AML-193 (cell line): ENCODE measurements around the gene ABCF2.

Experiments used
- DNase-seq, 2 experiments: peaks; one replicate each; lab custom pipeline; 2025; lab: John Stamatoyannopoulos, UW

ABCF2 gene

DNA sequence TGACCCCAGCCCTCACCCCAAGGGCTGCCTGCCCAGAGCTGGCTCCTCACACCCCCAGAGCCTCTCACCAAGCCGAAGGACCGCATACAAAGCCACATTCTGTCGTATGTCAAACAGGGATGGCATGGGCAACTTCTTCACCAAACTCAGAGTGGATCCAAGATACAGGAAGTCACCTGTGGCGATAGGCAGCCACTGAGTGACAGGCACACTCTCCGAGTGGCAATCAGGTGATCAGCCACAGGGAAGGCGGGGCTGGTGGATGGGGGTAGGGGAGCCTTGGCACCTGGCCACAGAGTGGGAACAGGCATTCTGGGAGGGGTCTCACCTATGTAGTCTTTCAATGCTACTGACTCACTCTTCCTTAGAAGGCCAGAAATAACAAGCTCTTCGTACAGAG is 32.8 kb downstream of the ABCF2 start:
- DNase-seq: no peak

DNA sequence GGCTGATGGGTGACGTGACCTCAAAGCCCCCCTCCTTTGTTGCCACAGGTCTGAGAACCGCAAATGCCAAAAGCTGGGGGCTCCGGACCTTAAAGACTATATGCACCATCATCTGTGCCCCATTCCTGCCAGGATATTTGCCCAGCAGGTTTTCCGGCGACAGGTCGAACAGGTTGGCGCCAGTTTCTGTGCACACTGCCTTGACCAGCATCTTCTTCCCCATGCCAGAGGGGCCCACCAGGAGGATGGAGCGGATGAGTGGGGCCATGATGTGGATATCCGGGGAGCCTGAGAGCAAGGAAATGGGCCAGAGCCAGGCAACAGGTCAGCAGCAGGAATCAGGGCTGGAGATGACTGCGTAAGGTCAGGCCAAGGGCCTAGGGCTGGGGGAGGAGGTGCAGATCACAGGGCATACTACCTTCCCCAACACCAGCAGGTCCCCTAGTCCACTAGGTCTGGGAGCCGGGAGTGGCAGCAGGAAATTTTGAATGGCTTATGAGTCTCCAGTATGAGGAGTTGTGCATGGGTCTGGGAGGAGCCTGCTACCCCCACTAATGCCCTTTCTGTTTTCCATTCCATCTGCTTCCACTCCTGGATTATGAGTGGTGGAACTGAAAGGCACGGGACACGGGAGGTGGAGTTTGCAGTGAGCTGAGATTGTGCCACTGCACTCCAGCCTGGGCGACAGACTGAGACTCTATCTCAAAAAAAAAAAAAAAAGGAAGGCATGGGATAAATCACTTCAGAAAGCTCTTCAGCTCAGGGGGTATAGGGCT is 33.6 kb downstream of the ABCF2 start:
- DNase-seq: no peak

DNA sequence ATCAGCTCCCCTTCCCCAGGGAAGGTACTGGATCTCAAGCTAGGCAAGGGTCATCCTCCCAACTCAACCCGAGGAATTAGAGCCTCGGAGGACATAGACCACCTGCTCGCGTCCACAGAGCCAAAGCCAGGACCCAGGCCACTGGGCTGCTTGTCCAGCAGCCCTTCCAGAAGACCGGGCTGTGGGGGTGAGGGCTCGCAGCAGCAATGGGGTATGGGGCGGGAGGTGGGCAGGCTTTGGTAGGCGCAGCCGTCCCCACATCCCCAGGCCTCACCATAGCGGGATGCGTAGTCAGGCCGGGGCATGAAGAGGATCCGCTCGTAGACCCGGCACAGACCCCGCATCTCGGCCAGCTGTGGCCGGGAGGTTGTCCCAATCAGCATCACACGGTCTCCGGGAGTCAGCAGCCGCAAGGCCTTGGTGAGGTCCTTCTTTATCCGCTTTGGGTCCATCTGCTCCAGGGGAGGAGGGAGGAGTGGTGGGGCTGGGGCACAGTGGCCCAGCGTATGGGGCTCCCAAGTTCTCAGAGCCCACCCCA is 34.9 kb downstream of the ABCF2 start:
- DNase-seq: no peak

DNA sequence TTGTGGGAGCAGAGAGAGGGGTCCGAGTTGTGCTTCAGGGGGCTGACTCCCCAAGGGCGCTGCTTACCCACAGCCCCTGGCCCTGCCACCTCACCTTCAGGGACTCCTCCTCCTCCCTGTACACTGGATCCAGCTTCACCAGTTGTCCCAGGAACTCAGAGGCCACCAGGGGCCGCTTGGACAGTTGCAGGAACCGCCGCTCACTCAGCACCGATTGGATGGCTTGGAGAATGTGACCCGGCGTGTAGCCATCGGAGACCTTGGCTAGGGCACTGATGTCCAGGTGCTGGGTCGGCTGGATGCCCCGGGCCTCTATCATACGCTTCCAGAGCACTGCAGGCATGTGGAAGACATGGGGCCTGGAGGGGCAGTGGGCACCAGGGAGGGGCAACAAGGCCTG is 35.5 kb downstream of the ABCF2 start:
- no peak for DNase-seq

DNA sequence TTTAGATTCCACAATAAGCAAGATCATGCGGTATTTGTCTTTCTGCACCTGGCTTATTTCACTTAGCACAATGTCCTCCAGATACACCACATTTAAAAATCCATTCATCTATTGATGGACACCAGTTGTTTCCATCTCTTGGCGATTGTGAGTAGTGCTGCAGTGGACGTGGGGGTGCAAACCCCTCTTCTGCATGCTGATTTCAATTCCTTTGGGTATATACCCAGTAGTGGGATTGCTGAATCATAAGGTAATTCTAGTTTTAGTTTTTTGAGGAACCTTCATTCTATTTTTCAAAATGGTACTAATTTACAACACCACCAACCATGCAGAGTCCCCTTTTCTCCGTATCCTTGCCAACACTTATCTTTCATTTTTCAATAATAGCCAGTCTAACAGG is 38.0 kb downstream of the ABCF2 start:
- no peak for DNase-seq

DNA sequence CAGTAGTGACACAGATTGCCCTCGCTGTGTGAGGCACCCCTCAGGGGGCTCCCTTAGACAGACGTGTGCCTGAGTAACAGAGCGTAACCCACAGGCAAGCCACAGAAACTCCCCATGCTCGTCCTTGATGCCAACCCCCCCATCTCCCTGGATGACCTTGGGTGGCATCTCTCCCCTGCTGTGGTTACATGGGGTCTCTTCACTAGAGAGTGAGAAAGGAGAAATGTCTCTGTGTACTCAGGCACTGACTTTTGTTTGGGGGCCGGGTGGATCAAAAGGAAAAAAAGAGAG is 38.8 kb downstream of the ABCF2 start:
- DNase-seq: no peak

DNA sequence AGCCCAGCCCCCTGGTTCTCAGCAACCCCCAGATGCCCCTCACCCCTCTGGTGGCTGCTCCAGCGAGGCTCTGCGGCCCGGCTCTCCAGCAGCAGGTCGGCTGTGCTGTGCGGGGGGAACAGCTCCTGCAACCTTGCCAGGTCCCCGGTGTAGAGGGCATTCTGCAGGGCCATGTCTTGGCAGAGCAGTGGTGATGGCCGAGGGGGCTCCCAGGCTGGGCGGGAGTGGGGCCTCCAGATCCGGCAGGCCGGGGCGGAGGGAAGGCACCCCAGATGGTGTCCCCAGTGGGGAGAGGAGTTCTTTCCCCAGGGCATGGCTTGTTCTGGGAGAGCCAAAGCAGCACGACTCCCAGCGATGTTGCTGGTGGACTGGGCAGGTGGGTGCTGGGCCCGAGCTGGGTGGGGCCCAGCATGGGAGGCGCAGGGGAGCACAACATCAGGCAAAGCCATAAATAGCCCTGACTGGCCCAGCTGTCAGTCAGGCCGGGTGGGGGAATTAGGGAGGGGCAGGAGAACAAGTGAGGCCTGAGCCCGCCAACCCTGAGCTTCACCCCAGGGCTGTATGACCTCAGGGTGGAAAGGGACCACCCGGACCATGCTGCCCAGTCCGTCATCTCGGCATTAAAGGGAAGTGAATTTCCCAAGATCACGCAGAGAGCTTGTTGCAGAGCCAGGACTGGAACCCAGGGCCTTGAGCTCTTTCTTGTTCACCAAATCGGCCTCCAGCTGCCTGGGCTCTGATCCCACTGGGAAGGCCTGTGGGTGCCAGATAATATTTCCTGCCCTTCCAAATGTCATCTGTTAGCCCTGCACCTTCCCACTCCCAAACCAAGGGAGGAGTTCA is 39.4 kb downstream of the ABCF2 start:
- no peak for DNase-seq

DNA sequence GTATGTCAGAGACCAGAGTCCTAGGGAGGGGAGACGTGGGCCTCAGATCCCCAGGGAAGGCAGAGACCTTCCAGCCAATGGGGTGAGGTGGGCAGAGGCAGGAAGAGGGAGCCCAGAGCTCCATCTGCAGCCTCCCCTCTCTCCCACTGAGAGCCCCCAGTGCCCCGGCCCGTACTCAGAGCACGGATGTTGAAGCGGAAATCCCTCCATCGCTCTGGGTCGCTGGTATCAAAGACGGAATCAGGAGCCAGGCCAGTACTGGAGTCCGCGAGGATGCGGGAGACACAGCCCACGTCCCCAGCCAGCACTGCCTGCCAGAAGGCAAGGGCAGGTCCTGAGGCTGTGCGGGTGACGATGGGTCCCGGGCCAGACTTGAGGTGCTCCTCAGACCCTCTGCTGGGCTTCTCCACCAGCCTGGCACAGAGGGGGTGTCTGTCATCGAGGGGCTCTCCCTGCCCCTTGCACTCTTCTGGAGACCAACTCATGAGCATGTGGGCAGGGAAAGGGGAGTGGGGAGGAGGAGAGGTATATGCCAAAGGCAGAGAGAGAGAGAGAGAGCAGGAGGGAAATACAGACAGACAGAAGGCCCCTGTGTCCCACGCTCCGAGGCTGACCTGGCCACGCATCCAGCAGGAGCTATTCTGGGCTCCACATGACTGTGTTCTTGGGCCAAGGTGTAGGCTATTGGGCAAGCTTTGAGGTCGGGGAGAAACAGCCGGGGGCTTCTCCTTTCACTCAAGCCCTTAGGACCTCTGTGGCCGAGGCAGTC is 40.2 kb downstream of the ABCF2 start, which contains the start of gene ASB10:
ASB10 (minus strand) TSS at position 611 of the 769 bp plus-strand sequence; CDS start at position 491, 120 bp downstream.
- no peak for DNase-seq

DNA sequence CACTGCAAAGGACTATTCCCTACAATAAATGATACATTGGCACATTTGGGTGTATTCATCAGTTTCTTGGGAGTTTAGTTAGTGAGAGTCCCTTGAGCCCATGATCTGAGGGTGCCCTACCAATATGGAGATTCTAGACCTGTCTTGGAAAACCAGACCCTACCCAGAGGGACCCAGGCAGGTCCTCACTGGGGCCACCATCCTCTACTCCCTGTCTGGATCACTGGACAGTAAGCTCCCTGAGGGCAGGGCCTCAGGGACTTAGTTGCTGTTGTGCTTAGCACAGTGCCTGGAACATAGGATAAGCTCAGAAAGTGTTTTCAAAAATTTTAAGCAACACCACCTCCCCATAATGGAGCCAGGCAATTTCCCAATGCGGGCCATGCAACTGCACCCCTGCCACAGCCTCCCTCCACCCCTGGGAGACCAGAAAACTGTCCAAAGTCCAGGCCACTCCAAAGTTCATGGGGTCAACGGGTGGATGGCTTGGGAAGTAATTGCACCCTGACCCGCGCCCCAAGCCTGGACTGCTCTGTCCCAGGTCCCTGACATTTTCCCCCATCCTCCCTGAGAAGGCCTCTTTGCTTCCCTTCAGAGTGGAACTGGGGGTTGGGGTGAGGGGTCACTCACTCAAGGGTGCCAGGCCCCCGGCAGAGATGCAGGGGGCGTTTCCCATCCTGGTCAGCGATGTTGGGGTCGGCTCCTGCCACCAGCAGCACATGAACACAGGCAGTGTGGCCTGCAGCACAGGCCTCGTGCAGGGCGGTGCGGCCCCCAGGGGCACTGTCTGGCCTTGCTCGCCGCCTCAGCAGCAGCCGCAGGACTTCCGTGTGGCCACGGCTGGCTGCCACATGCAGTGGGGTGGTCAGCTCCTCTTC is 41.0 kb downstream of the ABCF2 start:
- no peak for DNase-seq

DNA sequence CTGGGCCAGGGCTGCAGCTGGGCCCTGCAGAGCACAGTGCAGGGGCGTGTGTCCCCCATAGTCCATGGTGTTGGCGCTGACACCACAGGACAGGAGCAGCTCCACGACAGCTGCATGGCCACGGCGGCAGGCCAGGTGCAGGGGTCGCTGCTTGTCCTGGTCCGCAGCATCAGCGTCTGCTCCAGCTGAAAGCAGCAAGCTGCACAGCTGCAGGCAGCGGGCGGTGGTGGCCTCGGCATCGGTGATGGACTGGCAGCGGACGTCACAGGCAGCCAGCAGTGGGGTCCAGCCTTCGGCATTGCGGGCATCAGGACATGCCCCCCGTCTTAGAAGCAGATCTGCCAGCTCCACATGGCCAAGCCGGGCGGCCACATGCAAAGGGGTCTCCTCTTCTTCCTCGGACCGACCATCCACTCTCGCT is 46.0 kb downstream of the ABCF2 start:
- no peak for DNase-seq

DNA sequence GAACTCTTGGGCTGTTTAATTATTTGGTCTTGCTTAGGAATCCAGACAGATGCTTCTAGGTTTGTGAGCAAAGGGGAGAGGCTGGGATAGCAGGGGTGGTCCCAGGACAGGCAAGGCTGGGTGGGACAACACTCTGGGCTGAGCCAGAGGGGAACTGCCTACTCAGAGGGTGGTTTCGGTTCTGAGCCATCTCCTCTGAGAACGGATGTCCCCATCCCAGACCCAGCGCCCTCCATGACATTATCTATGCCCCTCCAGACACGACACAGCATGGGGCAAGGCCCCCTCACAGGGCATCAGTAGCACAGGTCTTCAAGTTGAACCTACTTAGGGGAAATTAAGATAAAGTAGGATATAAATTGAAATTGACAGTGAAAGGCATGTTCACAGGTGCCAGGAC is 47.1 kb downstream of the ABCF2 start:
- DNase-seq: no peak

DNA sequence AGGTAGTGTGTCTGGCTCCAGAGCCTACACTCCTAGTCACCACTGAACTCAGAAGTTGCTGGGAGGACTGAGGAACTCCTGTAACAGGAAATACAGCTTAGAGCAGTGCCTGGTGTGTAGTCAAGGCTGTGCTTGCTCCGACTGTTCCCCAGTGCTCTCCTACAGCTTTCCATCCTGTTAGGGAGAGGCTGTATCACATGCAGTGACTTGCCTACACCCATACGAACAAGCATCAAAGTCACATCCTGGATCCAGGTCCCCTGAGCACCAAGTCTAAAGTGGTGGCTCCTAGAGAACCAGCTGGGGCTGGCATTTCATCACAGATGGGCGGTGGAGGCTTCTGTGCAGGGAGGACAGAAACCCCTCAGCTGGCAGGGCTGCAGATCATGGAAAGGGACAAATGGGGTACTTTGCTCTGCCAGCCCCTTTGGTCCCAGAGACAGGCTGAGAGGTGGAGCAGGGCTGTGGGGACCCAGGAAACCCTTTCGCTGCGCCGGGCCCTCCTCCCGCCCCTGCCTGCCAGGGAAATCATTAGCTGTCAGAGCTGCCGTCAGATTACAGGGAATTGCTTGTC is 47.6 kb downstream of the ABCF2 start:
- no peak for DNase-seq

DNA sequence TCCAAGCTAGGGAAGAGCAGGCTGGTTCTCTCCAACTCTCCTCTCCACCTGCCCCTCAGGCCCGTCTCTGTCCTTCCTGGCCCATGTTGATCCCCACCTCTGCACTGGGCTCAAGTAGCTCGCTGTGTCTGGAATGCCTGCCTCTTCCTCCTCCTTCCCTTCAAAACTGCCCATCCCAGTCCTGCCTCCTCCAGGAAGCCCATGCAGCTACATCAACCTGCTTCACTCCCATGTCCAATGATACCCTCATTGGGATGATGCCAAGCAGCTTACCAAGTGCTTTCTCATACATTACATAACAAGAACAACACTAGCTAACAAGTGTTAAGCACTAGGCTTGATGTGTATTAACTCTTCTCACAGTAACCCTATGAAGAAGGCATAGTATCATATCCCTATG is 48.2 kb downstream of the ABCF2 start:
- DNase-seq: no peak

DNA sequence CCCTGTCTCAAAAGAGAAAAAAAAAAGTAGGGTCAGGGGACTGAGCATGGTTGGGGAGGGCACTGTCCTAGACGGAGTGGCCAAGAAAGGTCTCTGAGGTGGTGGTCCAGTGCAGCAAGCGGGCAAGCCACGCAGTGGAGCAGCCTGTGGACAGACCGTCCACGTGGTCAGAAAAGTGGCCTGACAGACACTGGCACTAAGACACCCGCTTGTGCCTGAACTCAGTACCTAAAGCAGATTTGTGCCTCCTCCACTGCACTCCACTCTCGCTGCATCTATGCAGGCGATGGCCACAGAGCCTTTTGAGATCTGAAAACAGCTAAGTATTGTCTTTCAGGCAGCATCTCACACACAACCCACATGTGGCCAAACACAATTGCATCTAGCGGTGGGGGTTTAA is 48.8 kb downstream of the ABCF2 start:
- DNase-seq: no peak

DNA sequence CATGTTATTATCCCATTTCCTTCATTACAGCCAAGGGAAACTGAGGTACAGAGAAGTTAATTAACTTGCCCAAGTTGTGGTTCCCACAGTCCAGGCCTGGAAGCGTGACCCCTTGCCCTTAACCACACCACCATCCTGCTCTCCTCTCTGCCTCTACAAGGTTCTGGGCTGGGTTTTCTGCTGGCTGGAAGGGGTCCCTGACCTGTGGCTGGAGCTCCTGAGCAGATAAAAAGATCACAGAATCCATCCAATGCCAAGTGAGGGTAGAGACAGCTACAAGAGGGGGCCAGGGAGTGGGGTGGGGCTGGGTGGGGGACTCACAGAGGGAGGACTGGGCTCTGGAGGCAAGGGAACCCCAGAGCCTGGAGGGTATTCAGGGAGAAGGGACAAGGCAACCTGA is 49.7 kb downstream of the ABCF2 start:
- DNase-seq: no peak

DNA sequence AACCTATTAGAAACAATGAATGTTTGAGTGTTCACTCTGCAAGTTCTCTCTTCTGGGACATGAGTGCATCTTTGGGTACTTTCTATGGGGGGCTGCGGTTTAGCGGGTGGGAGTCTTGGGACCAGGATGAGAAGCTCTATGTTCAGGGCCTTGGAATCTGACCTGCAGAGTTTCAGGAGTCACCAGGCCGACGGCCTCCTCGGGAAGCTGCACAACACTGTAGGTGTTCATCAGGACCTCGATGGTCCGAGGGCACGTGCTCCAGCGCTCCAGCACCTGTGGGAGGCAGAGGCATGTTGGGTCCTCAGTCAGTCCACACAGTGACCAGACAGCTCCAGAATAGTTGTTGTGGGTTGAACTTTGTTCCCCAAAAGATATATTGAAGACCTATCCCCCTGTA is 50.6 kb downstream of the ABCF2 start:
- DNase-seq: no peak

DNA sequence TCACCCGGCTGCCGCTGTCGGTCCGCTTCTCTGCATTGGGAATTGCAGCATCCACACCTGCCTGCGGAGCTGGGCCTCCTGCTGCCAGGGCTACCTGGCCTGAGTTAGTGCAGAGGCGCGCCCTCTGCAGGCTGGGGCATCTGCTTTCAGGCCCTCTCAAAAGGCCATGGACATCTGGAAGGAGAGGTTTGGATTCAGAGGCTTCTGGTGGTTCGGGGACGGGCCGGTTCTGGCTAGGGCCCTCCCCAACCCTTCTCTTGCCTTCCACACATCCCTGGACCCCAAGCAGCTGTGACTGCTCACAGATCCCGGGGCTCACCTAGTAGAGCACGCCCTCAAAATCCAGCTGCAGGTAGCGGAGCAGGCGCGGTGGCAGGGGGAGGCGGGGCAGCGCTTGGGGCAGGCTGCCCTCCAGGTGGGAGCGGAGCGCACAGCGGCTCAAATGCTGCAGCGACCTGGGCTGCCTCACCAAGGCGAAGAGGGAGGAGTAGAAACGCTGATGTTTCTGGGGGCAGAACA is 51.2 kb downstream of the ABCF2 start:
- DNase-seq: no peak

DNA sequence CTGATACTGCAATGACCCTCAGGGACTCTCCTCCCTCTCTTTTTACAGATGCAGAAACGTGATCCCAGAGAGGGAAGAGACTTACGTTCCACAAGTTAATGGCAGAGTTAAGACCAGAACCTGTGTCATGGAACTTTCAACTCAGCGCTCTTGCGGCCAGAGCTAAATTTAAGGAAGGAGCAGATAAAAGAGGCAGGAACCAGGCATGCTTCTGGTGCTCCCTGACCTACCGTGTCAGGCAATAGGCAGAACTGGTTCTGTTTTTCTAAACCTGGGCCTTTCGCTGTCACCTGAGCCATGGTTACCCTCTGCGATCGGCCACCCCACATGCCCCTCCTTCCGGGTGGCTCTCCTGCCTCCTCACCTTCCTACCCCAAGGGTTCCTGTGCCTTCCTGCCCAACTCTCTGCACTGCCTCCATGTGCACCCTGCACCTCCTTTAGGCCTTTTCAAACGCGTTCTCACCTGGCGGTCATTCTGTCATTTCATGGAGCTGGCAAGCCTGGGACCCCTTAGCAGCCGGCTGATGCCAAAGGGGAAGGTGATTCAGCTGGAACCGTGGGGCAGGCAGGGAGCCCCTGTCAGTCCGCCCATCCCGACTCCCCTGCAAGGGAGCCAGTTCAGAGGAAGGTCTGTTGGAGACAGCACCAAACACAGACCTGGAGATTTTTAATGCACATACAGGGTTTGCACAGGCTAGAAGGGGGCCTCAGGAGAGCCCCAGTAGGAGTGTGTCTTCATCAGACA is 51.8 kb downstream of the ABCF2 start:
- DNase-seq: no peak

DNA sequence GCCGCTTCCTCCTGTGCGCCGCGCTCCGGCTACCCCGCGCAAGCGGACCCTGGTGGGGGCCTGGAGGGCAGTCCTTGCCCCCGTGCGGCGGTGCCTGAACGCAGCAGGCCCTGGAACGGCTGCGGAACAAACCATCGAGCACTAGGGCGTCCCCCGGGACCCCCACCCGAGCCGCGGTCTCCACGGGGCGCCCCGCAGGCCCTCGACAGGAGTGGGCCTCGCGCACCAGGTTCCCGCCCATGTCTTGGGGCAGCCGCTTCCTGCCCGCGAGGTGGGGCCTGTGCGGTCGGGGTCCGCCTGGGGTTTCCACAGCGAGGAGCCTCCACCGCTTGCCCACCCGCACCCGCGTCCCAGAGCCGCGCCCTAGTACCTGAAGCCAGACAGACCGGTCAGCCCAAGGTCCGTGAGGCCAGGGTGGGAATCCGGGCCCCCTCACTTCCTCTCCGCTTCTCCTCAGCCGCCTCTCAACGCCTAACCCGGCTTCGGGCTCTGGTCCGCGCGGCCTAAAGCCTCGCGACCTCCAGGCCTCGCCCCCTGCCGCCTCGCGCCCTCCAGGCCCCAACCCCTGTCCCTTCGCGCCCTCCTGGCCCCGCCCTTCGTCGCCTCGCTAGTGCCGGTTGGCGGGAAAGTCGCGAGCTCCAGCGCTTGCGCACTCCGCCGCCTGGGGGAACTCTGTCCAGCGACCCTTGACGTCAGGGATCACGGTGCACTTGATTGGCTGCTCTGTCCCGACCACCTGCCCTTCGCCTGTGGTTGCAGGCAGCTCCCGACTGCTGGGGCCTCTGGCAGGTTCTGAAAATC is 52.6 kb downstream of the ABCF2 start:
- DNase-seq: no peak
